ENCODE data around the gene ARHGAP45.
A peak's percentile ranks its signal among the peaks of the same experiment; 100 is the strongest.

ARHGAP45 gene

GRCh38 chr19:1069009-1069779 lies 2.2 kb downstream of the ARHGAP45 start:
- TF ChIP-seq TAF1 (IDR thresholded peaks at IDR 0.05; ENCODE audit: borderline replicate concordance, insufficient read depth, low read length) = no peak
- TF ChIP-seq POLR2AphosphoS5 (IDR thresholded peaks at IDR 0.05; ENCODE audit: low read depth, low read length) = no peak
- peak; percentile 82 for TF ChIP-seq FOXP2 (optimal IDR thresholded peaks at IDR 0.05; ENCODE audit: borderline replicate concordance, extremely low read depth, extremely low read length, insufficient read depth)

- TF ChIP-seq REST (IDR thresholded peaks at IDR 0.05; ENCODE audit: insufficient read depth in 1 of 2, low read depth in 2 of 2, low read length in 2 of 2) (no peak), SIN3A (IDR thresholded peaks at IDR 0.05; ENCODE audit: borderline replicate concordance, insufficient read depth, low read length) (no peak), TAF1 (IDR thresholded peaks at IDR 0.05; ENCODE audit: borderline replicate concordance, insufficient read depth, low read length) (no peak), FOXP2 (optimal IDR thresholded peaks at IDR 0.05; ENCODE audit: borderline replicate concordance, extremely low read depth, extremely low read length, insufficient read depth) (no peak), POLR2AphosphoS5 (IDR thresholded peaks at IDR 0.05; ENCODE audit: low read depth, low read length) (no peak)
Measured at GRCh38 chr19:1070576-1070930, 3.6 kb downstream of the ARHGAP45 start.

- TF ChIP-seq SIN3A (IDR thresholded peaks at IDR 0.05; ENCODE audit: borderline replicate concordance, insufficient read depth, low read length) (no peak), TAF1 (IDR thresholded peaks at IDR 0.05; ENCODE audit: borderline replicate concordance, insufficient read depth, low read length) (no peak), POLR2AphosphoS5 (IDR thresholded peaks at IDR 0.05; ENCODE audit: low read depth, low read length) (no peak), FOXP2 (optimal IDR thresholded peaks at IDR 0.05; ENCODE audit: borderline replicate concordance, extremely low read depth, extremely low read length, insufficient read depth) (no peak), REST (IDR thresholded peaks at IDR 0.05; ENCODE audit: insufficient read depth in 1 of 2, low read depth in 2 of 2, low read length in 2 of 2) (no peak)
Measured at GRCh38 chr19:1070931-1071791, 4.2 kb downstream of the ARHGAP45 start.

- TF ChIP-seq FOXP2 (optimal IDR thresholded peaks at IDR 0.05; ENCODE audit: borderline replicate concordance, extremely low read depth, extremely low read length, insufficient read depth) = no peak
- TF ChIP-seq SIN3A (IDR thresholded peaks at IDR 0.05; ENCODE audit: borderline replicate concordance, insufficient read depth, low read length) = no peak
- TF ChIP-seq TAF1 (IDR thresholded peaks at IDR 0.05; ENCODE audit: borderline replicate concordance, insufficient read depth, low read length) = no peak
- TF ChIP-seq REST (IDR thresholded peaks at IDR 0.05; ENCODE audit: insufficient read depth in 1 of 2, low read depth in 2 of 2, low read length in 2 of 2) = no peak
- TF ChIP-seq POLR2AphosphoS5 (IDR thresholded peaks at IDR 0.05; ENCODE audit: low read depth, low read length) = no peak
Measured at GRCh38 chr19:1072371-1073015, 5.5 kb downstream of the ARHGAP45 start.
